CD4-positive, alpha-beta T cell (primary cell): ENCODE measurements around the gene UBE2N. TPM values are rescaled to one million over a fixed set of nuclear protein-coding genes. Genes with fewer than 3 reads are reported as not detected.

Experiments used
- ATAC-seq: fragments of 200-7000 bp; cut with Tn5 transposase; one replicate; pipeline ENCODE4 v1.10.0; 2022; ENCODE audit warnings: mild to moderate bottlenecking; ENCODE audit not compliant: poor library complexity
- CTCF ChIA-PET: fragments of 350-600 bp; sonication (Branson Sonifier 250); formaldehyde crosslinking; loops from one replicate; lab custom pipeline; 2021; ENCODE audit warnings: antibody characterized with exemption, inconsistent platforms; lab: Charles Lee
- POLR2A ChIA-PET: fragments of 350-600 bp; sonication (Branson Sonifier 250); formaldehyde crosslinking; loops from one replicate; lab custom pipeline; 2021; ENCODE audit warnings: antibody characterized with exemption, inconsistent platforms; lab: Charles Lee
- DNase-seq, 14 experiments: peaks; one replicate each; pipeline ENCODE4 v3.0.0-alpha.2; 2013 to 2020; ENCODE audit warnings: mixed read lengths in 2 of 14
- H3K27ac ChIP-seq, 2 donors: one replicate each; pipeline versions ENCODE4 v1.5.1 to v1.7.0; 2013; ENCODE audit warnings: low read length in 2 of 2, low read depth in 1 of 2, mild to moderate bottlenecking in 1 of 2
- H3K27me3 ChIP-seq, 2 experiments: 1 replicate in 1 of 2; 2 replicates in 1 of 2; pipeline versions ENCODE4 v1.6.1 to v1.7.0; 2013; ENCODE audit warnings: low read length in 2 of 2, control low read depth in 1 of 2, mild to moderate bottlenecking in 1 of 2, moderate library complexity in 1 of 2; ENCODE audit not compliant: insufficient read depth in 2 of 2, control insufficient read depth in 1 of 2
- H3K36me3 ChIP-seq: one replicate; pipeline ENCODE4 v1.6.1; 2013; ENCODE audit warnings: low read length, control low read depth; ENCODE audit not compliant: insufficient read depth
- H3K4me1 ChIP-seq: one replicate; pipeline ENCODE4 v1.6.1; 2013; ENCODE audit warnings: low read length, control low read depth; ENCODE audit not compliant: insufficient read depth
- H3K4me3 ChIP-seq: one replicate; pipeline ENCODE4 v1.5.1; 2013; ENCODE audit warnings: mild to moderate bottlenecking, low read length, moderate library complexity
- H3K9me3 ChIP-seq, 2 experiments: 1 replicate in 1 of 2; 2 replicates in 1 of 2; pipeline versions ENCODE4 v1.6.1 to v1.7.0; 2013; ENCODE audit warnings: low read length in 2 of 2, mild to moderate bottlenecking in 2 of 2, control low read depth in 1 of 2, moderate library complexity in 1 of 2; ENCODE audit not compliant: control insufficient read depth in 1 of 2, insufficient read depth in 1 of 2
- H3K27ac Mint-ChIP-seq: one replicate; pipeline ENCODE4 v1.8.0; 2020; ENCODE audit warnings: mixed read lengths
- H3K27me3 Mint-ChIP-seq: one replicate; pipeline ENCODE4 v1.8.0; 2021; ENCODE audit warnings: mixed read lengths
- H3K36me3 Mint-ChIP-seq: one replicate; pipeline ENCODE4 v1.8.0; 2021; ENCODE audit warnings: low read depth, mixed read lengths
- H3K4me1 Mint-ChIP-seq: one replicate; pipeline ENCODE4 v1.8.0; 2021; ENCODE audit warnings: low read depth, mixed read lengths
- H3K4me3 Mint-ChIP-seq: one replicate; pipeline ENCODE4 v1.8.0; 2020; ENCODE audit warnings: mild to moderate bottlenecking, mixed read lengths
- H3K9me3 Mint-ChIP-seq: one replicate; pipeline ENCODE4 v1.8.0; 2020; ENCODE audit warnings: mixed read lengths
- CTCF ChIP-seq: fragments of 200-600 bp; IDR thresholded peaks from one replicate; pipeline ENCODE4 v1.8.0; 2022; ENCODE audit warnings: antibody characterized with exemption, mild to moderate bottlenecking
- intact Hi-C, 2 experiments: fragments of 100-400 bp; cut with DNase I in 1 of 2; cut with micrococcal nuclease in 1 of 2; formaldehyde crosslinking; loops; one replicate each; pipeline versions ENCODE4 v1.15.1 to v1.9.0; 2023 to 2025; cut with DNase I, micrococcal nuclease
- total RNA-seq, 174 experiments: library from RNA in 2 of 174; stranded (reverse) in 2 of 174; gene quantifications; one replicate each; pipeline ENCODE4 v1.2.3 and lab custom pipeline; 2021 to 2026

The UBE2N gene
- total RNA-seq, 2 experiments from 2014 or later: 89.8 to 101 TPM

- Histone ChIP-seq H3K36me3 (no peaks in the 10 kb centered on the region), H3K27me3 (no peaks in the 10 kb centered on the region), H3K9me3 (no peaks in the 10 kb centered on the region), H3K27ac (no peak overlapping the region), H3K4me1 (peaks cover 27% of the 10 kb centered on the region), H3K4me3 (no peak overlapping the region)
- ATAC-seq: no peak
- H3K27ac Mint-ChIP-seq: peak overlapping the region; percentile 80
- CTCF ChIA-PET: interaction anchor here (0.5 to 1.1 kb wide), 3 partner anchors 20 to 788 kb away, joined by 3 to 4 read pairs (median 4); no protein-coding TSS in a partner anchor
- no peaks in the 10 kb centered on the region for H3K9me3 Mint-ChIP-seq
- intact Hi-C loops: loop anchor here (1.0 to 10.0 kb wide), 8 partner anchors 66 to 1078 kb away; partner anchors contain the start of genes CRADD (in 2 of the 2), CEP83 (in 1 of the 2), EEA1 (in 1 of the 2) and UBE2N (in 1 of the 2)
- no peak for TF ChIP-seq CTCF
- no peaks in the 10 kb centered on the region for H3K27me3 Mint-ChIP-seq
- peak overlapping the region; percentile 90 for H3K4me3 Mint-ChIP-seq
- POLR2A ChIA-PET: interaction anchor here (1.4 to 1.6 kb wide), 2 partner anchors 446 to 1231 kb away, joined by 3 to 6 read pairs; partner anchors contain the start of gene BTG1
- peaks cover 37% of the 10 kb centered on the region for H3K4me1 Mint-ChIP-seq
- H3K36me3 Mint-ChIP-seq: peaks cover 10% of the 10 kb centered on the region
- peak in 1 of 14 experiments; percentile 10 for DNase-seq
Observed at GRCh38 chr12:93376436-93377251, 65.1 kb downstream of the UBE2N start.

- Mint-ChIP-seq H3K27ac (no peak overlapping the region), H3K4me1 (peaks cover 30% of the 10 kb centered on the region), H3K27me3 (no peaks in the 10 kb centered on the region), H3K36me3 (peaks cover 10% of the 10 kb centered on the region), H3K9me3 (no peaks in the 10 kb centered on the region), H3K4me3 (no peak overlapping the region)
- Histone ChIP-seq H3K9me3 (no peaks in the 10 kb centered on the region), H3K4me1 (peaks cover 20% of the 10 kb centered on the region), H3K36me3 (no peaks in the 10 kb centered on the region), H3K27ac (no peak overlapping the region), H3K27me3 (no peaks in the 10 kb centered on the region), H3K4me3 (no peak overlapping the region)
- intact Hi-C loops: loop anchor here (2.0 to 10.0 kb wide), 7 partner anchors 66 to 1079 kb away; partner anchors contain the start of genes CEP83 (in 1 of the 2), CRADD (in 1 of the 2), EEA1 (in 1 of the 2) and UBE2N (in 1 of the 2)
- DNase-seq: no peak
- ChIA-PET POLR2A (interaction anchor here (0.7 to 1.6 kb wide), 2 partner anchors 39 to 1230 kb away, joined by 3 to 6 read pairs; partner anchors contain the start of gene BTG1), CTCF (no interaction called here)
- TF ChIP-seq CTCF: no peak
- no peak for ATAC-seq
Observed at GRCh38 chr12:93375906-93376305, 65.8 kb downstream of the UBE2N start.

GRCh38 chr12:93373961-93374656 lies 67.6 kb downstream of the UBE2N start:
- Histone ChIP-seq H3K27ac (no peak overlapping the region), H3K27me3 (no peaks in the 10 kb centered on the region), H3K9me3 (no peaks in the 10 kb centered on the region), H3K4me3 (no peak overlapping the region), H3K36me3 (no peaks in the 10 kb centered on the region), H3K4me1 (peaks cover 13% of the 10 kb centered on the region)
- intact Hi-C loops: loop anchor here in 1 of 2 experiments (10.0 kb wide), 1 partner anchor 1081 kb away; the partner anchor contains the start of gene CEP83
- H3K27ac Mint-ChIP-seq: no peak overlapping the region
- no peak for ATAC-seq
- H3K9me3 Mint-ChIP-seq: no peaks in the 10 kb centered on the region
- H3K4me1 Mint-ChIP-seq: peaks cover 14% of the 10 kb centered on the region
- CTCF ChIA-PET: no interaction called here
- TF ChIP-seq CTCF: no peak
- no peaks in the 10 kb centered on the region for H3K27me3 Mint-ChIP-seq
- H3K4me3 Mint-ChIP-seq: peak overlapping the region; percentile 42
- H3K36me3 Mint-ChIP-seq: peaks cover 9% of the 10 kb centered on the region
- POLR2A ChIA-PET: no interaction called here
- DNase-seq: no peak
